HG03135 (cell line): ENCODE measurements around the gene FKBP1A.
A peak's percentile ranks its signal among the peaks of the same experiment; 100 is the strongest.

Experiments
- ATAC-seq: cut with Tn5 transposase; IDR thresholded peaks from one replicate; pipeline ENCODE4 v1.9.1; 2021; ENCODE audit warnings: mild to moderate bottlenecking, moderate library complexity; ENCODE audit not compliant: unreplicated experiment

Gene FKBP1A

DNA sequence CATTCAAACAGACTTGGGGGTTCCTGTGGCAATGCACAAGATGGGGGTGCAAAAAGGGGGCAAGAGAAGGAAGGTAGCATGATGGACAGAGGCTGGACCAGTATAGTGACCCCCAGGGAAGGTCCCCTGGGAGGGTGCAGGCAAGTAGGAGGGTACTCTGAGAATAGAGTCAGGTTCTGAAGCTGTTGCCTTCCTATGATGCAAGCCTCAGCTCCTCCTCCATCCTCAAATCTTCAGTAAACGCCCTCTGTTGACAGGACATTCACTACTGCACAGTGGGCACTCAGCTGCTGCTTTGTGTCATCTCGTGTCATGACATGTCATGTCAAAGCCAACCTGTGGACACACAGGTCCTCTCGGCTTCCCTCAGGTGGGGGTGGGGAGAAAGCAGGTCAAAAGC is 58.1 kb downstream of the FKBP1A start:
- ATAC-seq = no peak

DNA sequence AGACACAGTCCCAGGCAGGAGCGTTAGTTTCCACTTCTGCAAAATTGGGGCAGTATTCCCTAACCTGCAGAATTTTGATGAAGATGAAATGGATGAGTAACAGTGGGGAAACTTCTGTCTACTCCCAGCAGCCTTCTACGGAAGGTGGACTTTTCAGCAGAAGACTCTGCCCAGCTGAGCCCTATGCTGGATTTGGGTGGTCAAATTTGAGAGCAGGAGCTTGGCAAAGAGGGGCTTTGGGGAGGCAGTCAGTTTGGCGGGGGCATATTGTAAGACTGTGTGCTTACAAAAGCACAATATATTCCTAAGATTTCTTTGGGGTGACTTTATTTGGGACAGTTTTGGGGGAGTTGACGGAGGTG is 58.5 kb downstream of the FKBP1A start:
- no peak for ATAC-seq

DNA sequence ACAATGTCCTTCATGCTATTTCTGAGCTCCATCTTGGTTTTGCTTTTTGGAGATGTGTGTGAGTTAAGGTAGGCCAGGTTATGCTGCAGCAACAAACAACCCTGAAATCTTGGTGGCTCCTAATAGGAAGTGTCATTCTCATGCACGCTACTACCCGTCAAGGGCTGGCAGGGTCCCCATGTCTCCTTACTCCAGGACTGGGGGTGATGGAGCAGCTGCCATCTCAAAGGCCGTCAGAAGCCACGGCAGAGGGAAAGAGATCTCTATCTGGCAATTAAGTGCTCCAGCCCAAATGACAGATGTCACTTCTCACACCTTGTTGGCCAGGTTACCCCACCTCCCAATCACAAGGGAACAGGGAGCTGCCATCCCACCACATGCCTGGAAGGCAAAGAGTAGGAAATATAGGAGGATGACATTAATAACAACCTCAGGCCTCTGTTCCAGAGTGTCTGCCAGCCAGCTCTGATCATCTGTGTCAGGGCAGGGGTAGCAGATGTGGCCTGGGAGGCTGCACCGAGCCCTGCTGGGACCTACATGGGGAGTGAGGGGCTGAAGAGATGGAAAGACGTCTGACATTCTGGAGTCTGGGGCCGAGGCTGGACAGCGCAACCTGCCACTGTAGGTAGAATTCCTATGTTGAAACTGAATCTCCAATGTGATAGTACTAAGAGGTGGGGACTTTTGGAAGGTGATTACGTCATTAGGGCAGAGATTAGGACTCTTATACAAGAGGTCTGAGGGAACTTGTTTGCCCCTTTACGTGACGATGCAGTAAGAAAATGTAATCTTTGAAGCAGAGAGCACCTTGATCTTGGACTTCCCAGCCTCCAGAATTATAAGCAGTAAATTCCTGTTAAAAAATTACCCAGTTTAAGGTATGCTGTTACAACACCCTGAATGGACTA is 59.1 kb downstream of the FKBP1A start:
- ATAC-seq = no peak

GRCh38 chr20:1332749-1333300 is 60.0 kb downstream of the FKBP1A start:
- ATAC-seq = no peak

DNA sequence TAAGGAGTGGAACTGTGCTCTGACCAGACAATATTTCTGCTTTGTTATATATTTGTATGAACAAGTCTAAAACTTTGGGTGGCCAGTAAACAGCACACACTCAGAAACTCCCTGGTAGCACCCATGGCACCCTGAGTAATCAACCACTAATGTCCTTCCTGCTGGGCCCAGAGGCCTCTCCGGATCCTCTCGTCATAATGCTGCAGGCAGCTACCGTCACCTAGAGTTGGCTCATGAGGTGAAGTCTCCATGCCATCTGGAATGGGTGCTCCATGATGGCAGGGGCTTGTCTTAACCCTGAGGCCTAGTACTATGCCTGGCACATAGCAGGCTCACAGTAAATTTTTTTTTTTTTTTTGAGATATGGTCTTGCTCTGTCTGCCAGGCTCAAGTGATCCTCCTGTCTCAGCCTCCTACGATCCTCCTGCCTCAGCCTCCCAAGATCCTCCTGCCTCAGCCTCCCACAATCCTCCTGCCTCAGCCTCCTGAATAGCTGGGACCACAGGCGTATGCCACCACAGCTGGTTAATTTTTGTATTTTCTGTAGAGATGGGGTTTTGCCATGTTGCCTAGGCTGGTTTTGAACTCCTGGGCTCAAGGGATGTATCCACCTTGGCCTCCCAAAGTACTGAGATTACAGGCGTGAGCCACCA is 60.9 kb downstream of the FKBP1A start:
- ATAC-seq = no peak

- no peak for ATAC-seq
Observed at GRCh38 chr20:1331101-1331500, 61.8 kb downstream of the FKBP1A start.

DNA sequence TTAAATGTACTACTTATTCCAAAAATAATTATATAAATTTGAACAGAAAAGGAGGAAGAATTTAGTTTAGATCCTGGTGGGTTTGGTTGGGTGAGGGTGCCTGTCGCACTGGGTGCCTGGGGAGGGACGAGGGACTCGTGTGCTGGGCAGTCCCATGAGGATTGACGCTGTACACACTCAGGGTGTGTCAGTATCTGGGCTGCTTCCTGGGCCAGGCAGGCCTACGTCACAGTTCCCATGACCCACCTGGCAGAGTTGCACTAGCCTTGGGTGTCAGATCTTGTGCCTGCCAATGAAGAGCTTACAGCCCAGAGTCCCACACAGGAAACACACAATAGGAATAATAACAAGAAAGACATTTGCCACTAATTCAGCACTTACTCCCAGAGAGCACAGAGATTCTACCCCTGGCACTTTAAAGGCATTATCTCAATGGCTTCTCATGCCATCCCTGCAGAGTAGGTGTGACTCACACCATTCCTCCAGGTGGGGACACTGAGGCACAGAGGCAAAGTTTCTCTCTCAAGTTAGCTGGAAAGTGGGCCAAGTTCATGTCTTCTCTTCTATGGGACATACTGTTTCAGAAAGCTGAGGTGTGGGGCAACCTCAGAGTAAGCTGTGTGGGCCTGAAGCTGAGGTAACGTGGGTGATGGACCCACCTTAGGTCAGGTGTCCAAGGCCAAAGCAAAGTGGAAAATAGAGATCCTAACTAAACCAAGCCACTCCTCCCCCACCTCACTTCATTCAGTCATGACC is 62.6 kb downstream of the FKBP1A start:
- ATAC-seq = no peak

DNA sequence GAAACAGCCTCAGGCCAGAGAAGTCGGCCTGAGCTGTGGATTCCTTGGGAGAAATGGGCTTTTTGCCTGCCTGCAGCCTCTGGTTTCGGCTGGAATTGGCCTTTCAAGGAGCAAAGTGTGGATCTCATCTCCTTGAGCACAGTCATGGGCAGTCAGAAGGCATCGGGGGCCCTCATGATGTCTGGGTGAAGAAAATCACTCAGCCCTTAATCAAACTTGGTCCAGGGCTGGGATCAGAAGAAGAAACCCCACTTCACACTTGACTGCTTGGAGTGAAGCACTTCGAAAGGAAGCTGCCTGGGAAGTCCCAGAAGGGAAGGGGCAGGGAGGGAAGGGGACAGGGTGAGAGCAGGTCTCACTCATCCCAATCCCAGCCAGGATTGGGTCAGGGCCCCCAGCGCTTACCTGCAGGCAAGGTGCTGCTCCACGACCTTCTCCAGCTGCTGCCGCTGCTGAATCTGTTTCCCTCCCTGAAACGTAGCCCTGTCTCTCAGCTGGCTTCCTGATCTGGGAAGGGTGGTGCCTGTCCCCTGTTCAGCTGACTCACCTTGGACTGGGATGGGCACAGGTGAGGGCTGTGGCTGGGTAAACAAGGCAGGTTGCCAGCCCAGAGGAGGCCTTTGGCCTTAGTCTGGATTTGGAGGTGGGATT is 64.0 kb downstream of the FKBP1A start, which contains the start of gene SDCBP2:
Gene SDCBP2 (minus strand): TSS at position 460 of the 651 bp plus-strand sequence. CDS start 8,723 bp downstream, outside the sequence.
- ATAC-seq = no peak

GRCh38 chr20:1327827-1328679 is 64.8 kb downstream of the FKBP1A start:
- no peak for ATAC-seq

DNA sequence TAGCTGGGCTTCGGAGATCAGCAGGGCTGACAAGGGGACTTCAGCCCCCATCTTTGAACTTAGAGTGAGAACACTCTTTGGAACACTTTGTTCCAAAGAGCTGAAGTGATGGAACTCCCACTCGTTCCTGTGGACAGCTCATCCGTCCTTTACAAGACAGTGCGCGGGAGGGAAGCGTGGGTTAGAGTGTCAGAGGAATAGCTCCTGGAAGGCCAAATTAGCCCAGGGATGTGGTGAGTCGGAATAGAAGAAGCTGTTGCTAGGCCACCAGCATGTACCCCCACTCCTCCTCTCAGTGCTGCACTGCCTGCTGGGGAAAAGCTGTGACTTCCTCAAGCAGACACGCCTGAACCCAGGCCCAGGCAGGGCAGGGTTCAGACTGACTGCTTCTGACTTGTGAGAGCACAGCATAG is 65.6 kb downstream of the FKBP1A start:
- no peak for ATAC-seq

DNA sequence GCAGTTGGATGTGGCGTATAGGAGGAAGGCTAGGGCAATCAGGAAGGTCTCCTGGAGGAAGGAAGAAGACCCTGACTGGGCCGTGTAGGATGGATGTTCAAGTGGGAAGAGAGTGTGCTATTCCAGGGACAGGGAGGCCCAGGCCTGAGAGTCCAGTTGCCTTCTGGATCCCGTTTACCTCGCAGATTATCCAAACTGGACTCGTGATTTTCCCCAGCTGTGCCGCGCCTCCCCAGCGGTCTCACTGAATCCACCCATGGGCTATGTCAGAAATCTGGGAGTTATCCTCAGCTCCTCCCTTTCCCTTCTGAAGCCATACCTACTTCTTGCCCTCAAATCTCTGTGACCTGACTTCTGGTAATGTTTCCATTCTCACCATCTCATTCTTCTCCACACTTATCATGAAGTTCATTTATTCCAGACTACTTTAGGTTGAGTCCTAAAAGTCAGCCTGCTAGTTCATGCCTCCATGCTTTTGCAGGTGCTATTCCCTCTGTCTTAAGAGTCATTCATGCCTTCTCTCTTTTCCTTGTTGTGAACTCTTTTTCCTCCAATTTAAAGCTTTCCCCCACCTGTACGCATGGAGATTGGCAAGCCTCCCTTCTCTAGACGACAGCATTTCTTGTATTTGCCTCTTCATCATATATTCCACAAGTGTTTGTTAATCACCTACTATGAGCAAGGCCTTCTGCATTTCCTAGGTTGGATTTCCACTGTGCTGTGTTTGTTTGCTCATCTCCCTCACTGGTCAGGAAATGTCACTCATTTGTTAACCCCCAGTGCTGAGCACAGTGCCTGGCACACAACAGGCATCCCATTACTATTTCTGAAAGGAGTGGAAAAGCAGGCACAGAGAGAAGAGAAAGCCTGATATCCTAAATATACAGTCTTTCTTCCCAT is 66.6 kb downstream of the FKBP1A start:
- no peak for ATAC-seq

DNA sequence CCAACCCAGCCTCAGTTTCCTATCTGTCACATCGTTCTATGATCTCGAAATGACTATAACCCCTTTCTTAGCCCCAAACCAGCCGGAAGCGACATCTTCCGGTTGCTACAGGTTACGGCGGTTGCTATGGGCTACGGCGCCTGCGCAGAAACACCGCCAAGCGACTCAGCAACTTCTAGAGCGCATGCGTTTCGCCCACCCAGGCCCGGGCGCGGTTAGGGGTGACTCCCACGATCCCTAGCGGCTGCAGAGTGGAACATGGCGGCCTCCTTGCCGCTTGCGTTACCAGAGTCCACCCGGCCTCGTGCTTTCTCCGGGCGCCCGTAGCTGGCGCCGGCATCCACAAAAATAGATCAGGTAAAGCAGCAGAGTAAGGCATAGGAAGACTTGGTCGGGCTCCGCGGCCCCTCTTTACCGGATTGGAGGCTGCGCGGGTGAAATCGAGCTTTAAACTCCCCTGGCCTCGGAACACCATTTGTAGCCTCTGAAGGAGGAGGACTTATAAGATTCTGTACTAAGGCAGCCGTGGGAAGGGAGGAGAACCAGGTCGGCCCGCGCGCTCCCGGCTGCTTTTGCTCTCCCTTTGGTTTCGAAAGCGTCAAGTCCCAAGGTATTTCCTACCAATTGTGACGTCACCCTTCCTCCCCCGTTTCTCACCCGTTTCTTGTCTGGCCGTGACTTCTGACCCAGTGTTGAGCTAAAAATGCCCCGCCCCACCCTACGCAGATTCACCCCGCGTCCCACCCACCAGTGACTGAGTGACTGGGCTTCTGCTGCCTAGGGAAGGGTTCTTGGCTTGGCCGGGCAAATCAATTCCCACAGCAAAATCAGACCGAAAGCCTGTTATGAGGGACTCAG is 67.5 kb downstream of the FKBP1A start:
- peak; percentile 78 for ATAC-seq

DNA sequence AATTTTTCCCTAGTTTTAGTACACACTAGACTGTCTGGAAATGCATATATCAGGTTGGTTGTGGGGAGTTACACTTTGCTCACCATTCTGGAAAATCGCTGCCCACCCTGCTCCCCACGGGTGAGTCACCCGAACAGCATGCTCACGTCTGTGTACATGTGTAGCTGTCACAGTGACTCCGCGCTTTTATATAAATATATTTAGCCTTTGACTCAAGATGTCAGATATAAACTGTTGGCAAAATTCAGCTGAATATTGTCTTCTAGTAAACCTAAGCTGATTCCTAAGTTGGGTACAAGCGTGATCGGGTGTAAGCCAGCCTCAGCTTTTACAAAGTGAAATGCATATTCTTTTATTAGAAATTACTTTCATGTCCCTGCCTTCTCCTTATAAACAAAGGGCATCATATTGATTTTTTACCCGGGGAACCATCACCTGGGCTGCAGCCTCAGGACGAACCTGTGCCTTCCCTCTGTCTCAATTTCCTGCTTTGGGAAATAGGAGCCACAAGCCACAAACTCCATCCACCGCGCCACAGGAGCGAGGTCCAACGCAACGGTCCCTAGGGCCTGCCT is 68.2 kb downstream of the FKBP1A start:
- ATAC-seq = no peak

DNA sequence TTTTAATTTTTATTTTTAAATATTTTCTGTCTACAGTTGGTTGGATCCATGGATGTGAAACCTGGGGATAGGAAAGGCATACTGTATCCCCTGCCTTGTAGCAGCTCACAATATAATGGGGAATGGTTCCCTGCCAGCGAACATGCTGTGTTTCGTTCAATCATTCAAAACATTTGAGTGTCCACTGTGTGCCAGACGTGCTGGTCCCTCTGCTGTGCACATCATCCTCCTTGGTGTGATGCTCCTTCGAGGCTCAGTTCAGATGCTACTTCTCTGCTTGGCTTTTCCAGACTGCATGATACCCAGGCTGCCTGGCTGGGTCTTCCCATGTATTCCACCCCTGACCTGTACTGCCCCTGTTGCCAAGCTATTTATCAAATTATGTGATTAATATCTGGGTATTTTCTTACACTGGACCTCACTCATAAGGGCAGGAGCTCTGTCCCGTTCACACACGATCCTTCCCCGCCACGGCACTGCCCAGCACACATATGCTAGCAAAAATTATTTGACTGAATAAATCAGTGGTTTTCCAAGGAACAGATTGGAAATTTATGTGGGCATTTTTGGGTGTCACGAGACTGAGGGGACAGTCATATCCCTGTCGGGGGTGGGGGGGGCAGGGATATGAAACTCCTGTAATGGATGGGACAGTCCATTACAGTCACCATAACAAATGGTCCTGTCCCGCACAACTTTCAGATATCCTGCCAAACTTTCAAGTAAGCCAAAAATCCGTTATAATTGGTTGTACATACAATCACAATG is 68.8 kb downstream of the FKBP1A start:
- no peak for ATAC-seq

- ATAC-seq = no peak
Observed at GRCh38 chr20:1323256-1323655, 69.6 kb downstream of the FKBP1A start.

DNA sequence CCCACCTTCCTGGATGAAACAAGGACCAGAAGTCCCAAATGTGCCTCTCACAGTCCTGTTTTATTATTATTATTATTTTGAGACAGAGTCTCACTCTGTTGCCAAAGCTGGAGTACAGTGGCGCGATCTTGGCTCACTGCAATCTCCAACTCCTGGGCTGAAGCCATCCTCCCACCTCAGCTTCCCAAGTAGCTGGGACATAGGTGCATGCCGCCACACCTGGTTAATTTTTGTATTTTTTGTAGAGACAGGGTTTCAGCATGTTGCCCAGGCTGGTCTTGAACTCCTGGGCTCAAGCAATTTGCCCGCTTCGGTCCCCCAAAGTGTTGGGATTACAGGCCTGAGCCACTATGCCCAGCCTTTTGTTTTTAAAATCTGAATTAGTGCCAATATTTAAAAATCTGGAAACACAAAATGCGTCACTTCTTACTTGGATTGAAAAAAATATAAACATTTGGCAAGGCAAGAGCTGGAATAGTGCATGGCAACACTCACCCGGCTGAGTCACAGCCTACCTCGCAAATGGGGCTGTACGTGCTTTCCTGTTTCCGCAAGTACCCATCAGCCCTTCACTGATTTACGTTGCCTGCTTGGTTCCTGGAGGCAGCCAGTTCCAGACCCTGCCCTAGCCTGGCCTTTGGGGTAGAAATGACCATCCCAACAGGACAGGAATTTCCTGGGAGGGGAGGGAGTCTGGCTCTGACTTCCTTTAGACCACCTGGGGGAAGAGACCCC is 70.2 kb downstream of the FKBP1A start:
- ATAC-seq = no peak
